Thoracic aorta (tissue), 2 donors: ENCODE data around the gene DPYD. TPM values are rescaled to one million over a fixed set of nuclear protein-coding genes. Genes with fewer than 3 reads are reported as not detected.

Source experiments
- ATAC-seq: fragments of 150-250 bp; one replicate; pipeline ENCODE4 v1.8.0; 2017; ENCODE audit warnings: low read depth; ENCODE audit not compliant: insufficient number of reproducible peaks, low FRiP score
- DNase-seq: peaks from one replicate; pipeline ENCODE4 v3.0.0-alpha.2; 2020; ENCODE audit warnings: low spot score
- H3K27ac ChIP-seq, 2 donors: fragments of 200-600 bp; sonication (generic); 1 replicate in 1 of 2; 2 replicates in 1 of 2; pipeline ENCODE4 v1.5.1; 2016; ENCODE audit warnings: mild to moderate bottlenecking in 2 of 2, moderate library complexity in 2 of 2
- H3K27me3 ChIP-seq: fragments of 200-600 bp; sonication (generic); replicated peaks from 2 replicates; pipeline ENCODE4 v1.6.0; 2016; ENCODE audit warnings: mild to moderate bottlenecking; ENCODE audit not compliant: insufficient read depth
- H3K36me3 ChIP-seq: fragments of 200-600 bp; sonication (generic); one replicate; pipeline ENCODE4 v1.5.1; 2016
- H3K4me1 ChIP-seq, 2 donors: fragments of 200-600 bp; sonication (generic); 1 replicate in 1 of 2; 2 replicates in 1 of 2; pipeline versions ENCODE4 v1.5.1 to v1.6.0; 2016; ENCODE audit warnings: low read depth in 2 of 2, mild to moderate bottlenecking in 1 of 2; ENCODE audit not compliant: control insufficient read depth in 1 of 2
- H3K4me3 ChIP-seq: fragments of 200-600 bp; sonication (generic); 2 replicates; pipeline ENCODE4 v1.5.1; 2016; ENCODE audit warnings: mild to moderate bottlenecking
- H3K9me3 ChIP-seq: fragments of 200-600 bp; sonication (generic); 2 replicates; pipeline ENCODE4 v1.5.1; 2016
- total RNA-seq, 2 donors: library from RNA; depleted of rRNA; stranded (reverse); fragments of >200 nt; gene quantifications; one replicate each; pipeline versions ENCODE4 v1.1.0 to v1.2.3, GENCODE V29; 2016
- TF ChIP-seq, protein P1 (sequence below): fragments of 200-600 bp; sonication (generic); IDR thresholded peaks from one replicate; pipeline ENCODE4 v1.5.1; 2019; ENCODE audit warnings: antibody characterized with exemption

Gene DPYD
- total RNA-seq, 2 donors from 2014 or later: 29.1 to 44.2 TPM

DNA sequence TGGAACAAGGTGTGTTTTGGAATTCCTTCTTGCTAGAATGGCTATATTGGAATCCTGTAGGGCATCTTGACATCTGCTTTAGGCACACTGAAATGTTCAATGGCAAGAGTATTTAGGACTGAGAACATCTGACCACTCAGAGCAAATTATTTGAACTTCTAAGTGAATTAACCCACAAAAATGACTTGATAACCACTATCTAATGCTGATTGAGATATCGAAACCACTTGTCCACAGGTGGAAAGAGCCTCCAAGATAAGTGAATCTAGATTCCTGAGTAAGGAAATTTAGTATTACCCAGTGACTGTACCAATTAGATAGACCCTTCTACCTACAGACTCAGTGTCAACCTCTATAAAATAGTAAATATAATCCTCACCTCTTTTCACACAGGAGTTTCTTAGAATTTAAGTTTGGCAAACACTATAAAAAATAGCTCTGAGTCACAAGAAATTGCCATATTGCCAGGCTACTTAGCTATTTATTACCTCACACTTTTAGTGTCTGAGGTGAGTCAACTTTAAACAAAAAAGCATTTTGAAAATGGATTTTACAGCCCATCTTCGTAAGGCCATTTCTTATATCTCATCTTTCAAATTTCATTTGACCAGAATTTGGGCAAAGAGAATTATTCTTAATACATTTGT is 777.5 kb downstream of the DPYD start:
- no peaks in the 10 kb centered on the region for H3K9me3 ChIP-seq
- no peak overlapping the region for H3K27ac ChIP-seq
- H3K36me3 ChIP-seq: no peaks in the 10 kb centered on the region
- no peak overlapping the region for H3K4me3 ChIP-seq
- peaks cover 19 to 36% of the 10 kb centered on the region in 2 donors for H3K4me1 ChIP-seq
- TF ChIP-seq, protein P1, sequence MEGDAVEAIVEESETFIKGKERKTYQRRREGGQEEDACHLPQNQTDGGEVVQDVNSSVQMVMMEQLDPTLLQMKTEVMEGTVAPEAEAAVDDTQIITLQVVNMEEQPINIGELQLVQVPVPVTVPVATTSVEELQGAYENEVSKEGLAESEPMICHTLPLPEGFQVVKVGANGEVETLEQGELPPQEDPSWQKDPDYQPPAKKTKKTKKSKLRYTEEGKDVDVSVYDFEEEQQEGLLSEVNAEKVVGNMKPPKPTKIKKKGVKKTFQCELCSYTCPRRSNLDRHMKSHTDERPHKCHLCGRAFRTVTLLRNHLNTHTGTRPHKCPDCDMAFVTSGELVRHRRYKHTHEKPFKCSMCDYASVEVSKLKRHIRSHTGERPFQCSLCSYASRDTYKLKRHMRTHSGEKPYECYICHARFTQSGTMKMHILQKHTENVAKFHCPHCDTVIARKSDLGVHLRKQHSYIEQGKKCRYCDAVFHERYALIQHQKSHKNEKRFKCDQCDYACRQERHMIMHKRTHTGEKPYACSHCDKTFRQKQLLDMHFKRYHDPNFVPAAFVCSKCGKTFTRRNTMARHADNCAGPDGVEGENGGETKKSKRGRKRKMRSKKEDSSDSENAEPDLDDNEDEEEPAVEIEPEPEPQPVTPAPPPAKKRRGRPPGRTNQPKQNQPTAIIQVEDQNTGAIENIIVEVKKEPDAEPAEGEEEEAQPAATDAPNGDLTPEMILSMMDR: no peak
- no peak for DNase-seq
- no peaks in the 10 kb centered on the region for H3K27me3 ChIP-seq
- ATAC-seq: no peak

DNA sequence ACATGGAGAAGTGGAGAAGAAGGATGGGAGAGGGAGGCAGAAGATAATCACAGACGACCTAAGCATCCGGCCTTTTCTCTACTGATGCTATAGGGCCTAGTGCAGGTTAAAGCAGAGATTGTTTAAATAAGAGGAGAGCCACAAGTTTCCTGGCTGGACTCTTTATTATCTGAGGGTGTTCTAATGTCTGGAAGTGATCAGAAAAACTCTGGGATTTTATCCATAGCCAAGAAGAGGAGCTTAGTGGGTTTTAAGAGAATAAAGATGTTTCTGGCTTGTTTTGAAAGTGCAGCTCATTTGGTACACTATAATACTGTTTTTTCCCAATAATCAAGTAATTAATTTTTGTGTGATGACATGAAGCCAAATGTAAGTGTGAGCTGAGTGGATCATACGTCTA is 780.2 kb downstream of the DPYD start:
- peaks cover 15 to 30% of the 10 kb centered on the region in 2 donors for H3K4me1 ChIP-seq

DNA sequence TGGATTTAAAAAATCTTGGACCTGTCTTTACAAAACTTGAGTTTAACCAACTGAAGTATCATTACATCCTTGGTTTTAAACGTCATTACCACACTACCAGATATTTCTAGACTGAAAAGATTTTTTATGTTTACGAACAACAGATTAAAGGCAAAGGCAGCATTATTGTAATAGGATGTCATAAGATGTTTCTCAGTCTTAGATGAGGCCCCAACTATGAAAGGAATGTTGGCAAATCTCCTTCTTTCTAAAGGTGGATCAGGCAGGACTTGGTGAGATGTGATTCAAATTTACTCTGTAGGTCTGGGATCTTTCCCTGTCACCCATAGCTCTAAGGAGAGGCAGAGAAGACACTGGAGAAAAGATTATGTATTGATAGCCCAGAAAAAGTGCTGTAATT is 781.3 kb downstream of the DPYD start:
- DNase-seq (no peak), ATAC-seq (no peak)
- no peaks in the 10 kb centered on the region for H3K36me3 ChIP-seq
- no peaks in the 10 kb centered on the region for H3K27me3 ChIP-seq
- no peak overlapping the region for H3K27ac ChIP-seq
- H3K4me1 ChIP-seq: peaks cover 7 to 19% of the 10 kb centered on the region in 2 donors
- no peak overlapping the region for H3K4me3 ChIP-seq
- TF ChIP-seq, protein P1: no peak
- no peaks in the 10 kb centered on the region for H3K9me3 ChIP-seq

More for the DNA sequence above, 780.2 kb downstream of the DPYD start:
- H3K27me3 ChIP-seq: no peaks in the 10 kb centered on the region
- TF ChIP-seq, protein P1: no peak
- DNase-seq: no peak
- ATAC-seq: no peak
- no peak overlapping the region for H3K27ac ChIP-seq
- H3K9me3 ChIP-seq: no peaks in the 10 kb centered on the region
- no peak overlapping the region for H3K4me3 ChIP-seq
- no peaks in the 10 kb centered on the region for H3K36me3 ChIP-seq

DNA sequence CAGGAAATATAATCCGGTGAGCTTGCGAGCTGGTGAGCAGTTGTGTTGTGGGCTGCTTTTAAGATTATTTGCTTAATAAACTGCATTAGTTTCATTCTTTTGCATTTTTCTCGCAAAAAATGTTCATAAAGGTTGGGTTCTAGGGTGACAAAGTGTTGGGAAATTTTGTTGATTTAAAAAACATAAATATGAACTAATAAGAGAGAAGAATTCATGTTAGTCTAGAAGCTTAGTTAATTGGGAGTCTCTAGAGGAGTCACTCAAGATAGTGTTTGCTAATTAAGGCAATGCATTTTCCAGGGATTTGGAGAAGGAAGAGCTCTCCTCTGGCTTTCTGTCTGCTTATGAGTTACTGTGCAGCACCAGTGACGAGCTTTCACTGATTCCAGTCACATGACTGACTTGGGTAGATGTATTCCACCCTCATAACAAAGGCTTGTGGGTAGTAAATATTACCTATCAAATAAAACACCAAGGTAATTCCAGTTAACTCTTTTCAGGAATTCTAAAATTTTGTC is 782.3 kb downstream of the DPYD start:
- no peaks in the 10 kb centered on the region for H3K27me3 ChIP-seq
- no peak for ATAC-seq
- H3K4me1 ChIP-seq: peaks cover 5 to 10% of the 10 kb centered on the region in 2 donors
- H3K27ac ChIP-seq: no peak overlapping the region
- peak overlapping the region; percentile 35 for H3K4me3 ChIP-seq
- no peak for DNase-seq
- no peaks in the 10 kb centered on the region for H3K9me3 ChIP-seq
- H3K36me3 ChIP-seq: no peaks in the 10 kb centered on the region
- TF ChIP-seq, protein P1: no peak

DNA sequence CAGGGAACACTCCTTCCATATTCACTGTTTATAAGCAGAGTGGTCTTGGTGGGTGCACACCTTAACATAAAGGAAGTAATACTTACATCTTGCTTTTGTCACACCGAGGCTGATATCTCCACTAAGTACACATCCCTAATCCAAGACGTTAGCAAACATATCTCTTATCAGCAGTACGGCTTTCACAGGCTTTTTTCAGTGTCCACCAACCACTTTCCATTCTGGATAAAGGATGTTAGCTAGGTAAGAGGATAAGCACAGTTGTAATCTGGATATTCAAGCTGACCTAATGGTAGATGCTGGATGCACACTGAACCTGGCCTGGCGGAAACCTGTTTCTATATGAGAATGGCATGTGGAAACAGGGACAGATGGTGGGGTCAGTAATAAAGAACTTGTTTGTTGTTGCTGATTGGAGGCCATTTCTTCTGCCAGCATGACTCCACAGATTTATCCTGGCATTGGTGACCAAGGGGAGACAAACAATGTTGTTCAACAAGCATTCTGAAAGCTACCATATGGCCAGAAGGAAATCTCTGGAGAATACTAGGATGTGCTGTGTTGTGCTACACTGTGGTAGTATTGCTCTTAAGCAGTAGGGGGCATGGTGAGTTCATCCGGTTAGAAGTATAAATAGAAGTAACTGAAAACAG is 782.8 kb downstream of the DPYD start:
- Histone ChIP-seq H3K4me3 (no peak overlapping the region), H3K9me3 (no peaks in the 10 kb centered on the region), H3K4me1 (peaks cover 5 to 6% of the 10 kb centered on the region in 2 donors), H3K27ac (no peak overlapping the region), H3K36me3 (no peaks in the 10 kb centered on the region), H3K27me3 (no peaks in the 10 kb centered on the region)
- DNase-seq (no peak), ATAC-seq (no peak)
- TF ChIP-seq, protein P1: peak; percentile 55
